ENCODE results near the gene SLC6A9.

Gene SLC6A9

DNA sequence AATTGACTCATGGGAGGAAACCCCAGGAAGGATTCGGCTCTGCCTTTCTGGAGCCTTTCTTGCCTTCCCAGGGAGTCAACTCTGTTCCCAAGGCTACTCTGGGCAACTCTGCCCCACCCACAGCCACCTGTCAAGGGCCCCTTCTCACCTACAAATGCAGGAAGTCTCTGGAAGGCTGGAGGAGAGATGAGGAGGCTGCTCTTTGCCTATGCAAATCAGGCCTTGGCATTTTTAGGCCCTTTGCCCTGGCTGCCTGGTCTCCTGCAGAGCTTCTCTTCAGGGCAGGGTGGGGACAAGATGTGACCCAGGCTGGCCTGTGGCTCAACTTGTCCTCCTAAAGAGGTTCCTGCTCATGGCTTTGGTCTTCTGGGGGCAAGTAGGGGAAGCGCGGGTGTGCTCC lies 5.4 kb downstream of the SLC6A9 start:
- no peak for DNase-seq

DNA sequence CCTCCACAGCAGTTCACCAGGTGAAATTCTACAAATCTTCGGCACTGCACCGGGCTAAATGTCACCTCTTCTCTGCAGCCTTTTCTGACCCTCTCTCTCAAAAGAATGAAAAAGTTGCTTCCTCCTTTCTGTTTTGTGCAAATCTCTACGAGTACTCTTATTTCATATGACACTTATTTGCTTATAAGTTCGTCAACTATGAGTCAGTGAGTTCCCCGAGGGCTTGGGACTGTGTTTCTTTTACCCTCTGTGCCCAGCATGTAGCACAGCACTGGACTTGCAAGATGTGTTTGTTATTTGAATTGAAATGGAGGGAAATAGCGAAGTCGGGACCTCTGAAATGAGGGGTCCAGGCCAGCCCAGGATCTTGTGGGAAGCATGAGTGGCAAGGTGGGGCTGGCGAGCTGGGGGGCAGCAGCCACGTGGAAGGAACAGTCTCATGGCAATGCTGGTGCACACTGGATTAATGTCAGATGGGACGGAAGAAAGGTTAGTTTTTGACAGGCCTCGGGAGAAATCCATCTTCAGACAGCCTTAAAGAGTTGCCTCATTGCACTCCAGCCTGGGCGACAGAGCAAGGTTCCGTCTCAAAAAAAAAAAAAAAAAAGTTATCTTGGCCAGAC lies 6.2 kb downstream of the SLC6A9 start:
- DNase-seq: no peak

DNA sequence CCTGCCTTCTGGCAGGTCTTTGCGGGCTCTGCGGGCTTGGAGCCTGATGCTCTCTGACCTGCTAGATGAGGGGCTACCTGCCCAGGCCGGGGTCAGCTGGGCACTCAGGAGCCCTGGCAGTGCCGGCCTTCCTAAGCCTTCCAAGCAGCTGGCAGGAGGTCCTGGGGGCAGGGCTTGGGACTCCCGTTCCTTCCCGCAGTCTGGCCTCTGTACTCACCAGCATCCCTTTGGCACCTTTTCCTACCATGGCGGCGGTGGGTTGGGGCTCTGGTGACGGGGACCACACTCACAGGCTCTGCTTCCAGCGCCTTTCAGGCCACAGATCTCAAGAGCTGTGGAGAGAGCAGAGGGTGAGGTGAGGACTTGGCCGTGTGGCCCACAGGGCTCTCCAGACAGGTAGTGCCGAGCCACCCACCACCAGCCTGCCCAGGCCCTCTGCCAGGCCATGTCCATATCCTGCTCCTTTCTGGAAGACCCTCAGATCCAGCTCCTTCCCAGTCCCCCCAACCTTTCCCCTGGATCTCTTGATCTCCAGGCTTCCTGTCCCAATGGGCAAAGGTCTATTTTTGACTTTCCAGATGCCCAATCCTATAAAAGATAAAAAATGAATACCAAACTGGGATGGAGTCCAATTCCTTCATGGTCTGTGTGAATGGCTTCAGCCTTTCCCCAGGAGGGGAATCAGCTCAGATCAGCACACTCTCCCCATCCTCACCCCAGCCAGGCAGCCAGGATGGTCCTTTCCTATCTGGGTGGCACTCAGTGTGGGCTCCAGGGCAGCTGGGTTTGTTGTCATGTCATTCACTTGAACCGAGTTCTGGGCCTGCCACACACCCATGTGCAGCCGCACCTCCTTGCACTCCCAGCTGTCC lies 7.0 kb downstream of the SLC6A9 start:
- no peak for DNase-seq

- DNase-seq: no peak
These were observed 9.5 kb downstream of the SLC6A9 start for GRCh38 chr1:44021581-44022321.

DNA sequence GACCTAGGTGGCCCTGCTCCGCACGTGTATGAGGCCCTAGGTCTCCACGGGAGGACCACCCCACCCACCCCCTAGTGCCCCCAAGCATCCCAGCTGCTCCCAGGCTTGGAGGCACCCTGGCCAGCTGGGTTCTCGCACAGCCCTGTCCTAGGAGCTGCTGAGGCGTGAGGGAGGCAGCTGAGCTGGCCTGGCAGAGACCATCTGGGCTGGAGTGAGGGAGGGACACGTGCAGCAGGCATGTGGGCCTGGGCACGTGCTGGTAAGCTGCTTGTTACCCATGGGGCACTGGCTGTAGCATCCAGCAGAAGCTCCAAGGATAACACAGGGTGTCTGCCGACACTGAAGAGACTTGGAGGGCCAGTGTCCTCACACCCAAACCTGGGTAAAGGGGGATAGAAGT lies 10.1 kb downstream of the SLC6A9 start:
- no peak for DNase-seq

- DNase-seq: no peak
These were observed 10.8 kb downstream of the SLC6A9 start for GRCh38 chr1:44020464-44020863.

DNA sequence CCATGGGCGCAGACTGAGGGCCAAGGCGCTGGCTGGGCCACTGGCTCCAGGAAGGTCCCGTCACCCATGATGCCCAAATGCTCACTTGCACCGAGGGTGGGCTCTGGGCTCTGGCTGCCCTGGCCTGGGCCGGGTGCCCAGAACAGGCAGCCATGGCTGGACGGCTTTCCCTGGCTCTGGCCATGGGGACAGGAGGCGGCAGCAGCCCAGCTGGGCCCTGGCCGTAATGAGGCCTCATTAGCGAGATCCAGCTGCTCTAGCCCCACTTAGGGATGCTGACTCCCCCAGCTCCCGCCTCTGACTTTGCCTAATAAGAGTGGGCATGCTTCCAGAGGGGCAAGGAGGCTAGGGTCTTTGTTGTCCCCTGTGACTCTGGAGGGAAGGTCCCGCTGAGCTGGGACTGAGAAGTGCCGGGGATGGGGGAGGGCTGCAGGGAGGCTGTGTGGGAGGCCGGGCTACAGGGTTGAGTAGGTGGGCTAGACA lies 11.8 kb downstream of the SLC6A9 start:
- DNase-seq: no peak

DNA sequence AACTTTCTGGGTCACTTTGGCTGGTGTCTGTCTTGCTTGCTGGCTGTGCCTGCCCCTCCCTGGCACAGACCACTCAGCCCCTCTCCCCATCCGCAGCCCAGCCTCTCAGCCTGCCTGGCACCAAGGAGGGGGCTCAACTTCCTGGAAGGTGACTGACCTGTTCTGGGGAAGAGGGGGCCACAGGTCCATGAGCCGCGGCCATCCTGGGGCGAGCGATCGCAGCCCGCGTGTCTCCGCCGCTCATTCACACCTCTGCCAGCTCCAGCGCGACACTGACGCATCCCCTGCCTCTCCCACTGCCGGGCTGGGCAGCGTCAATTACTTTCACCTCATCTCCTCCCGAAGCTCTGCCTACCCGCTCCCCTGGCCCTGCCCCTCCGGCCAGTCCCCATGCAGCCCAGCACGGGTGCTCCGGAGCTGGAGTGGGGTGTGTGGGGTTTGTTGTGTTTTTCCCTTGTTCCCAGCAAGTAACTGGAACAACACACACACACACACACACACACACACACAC lies 14.3 kb downstream of the SLC6A9 start:
- DNase-seq: no peak

DNA sequence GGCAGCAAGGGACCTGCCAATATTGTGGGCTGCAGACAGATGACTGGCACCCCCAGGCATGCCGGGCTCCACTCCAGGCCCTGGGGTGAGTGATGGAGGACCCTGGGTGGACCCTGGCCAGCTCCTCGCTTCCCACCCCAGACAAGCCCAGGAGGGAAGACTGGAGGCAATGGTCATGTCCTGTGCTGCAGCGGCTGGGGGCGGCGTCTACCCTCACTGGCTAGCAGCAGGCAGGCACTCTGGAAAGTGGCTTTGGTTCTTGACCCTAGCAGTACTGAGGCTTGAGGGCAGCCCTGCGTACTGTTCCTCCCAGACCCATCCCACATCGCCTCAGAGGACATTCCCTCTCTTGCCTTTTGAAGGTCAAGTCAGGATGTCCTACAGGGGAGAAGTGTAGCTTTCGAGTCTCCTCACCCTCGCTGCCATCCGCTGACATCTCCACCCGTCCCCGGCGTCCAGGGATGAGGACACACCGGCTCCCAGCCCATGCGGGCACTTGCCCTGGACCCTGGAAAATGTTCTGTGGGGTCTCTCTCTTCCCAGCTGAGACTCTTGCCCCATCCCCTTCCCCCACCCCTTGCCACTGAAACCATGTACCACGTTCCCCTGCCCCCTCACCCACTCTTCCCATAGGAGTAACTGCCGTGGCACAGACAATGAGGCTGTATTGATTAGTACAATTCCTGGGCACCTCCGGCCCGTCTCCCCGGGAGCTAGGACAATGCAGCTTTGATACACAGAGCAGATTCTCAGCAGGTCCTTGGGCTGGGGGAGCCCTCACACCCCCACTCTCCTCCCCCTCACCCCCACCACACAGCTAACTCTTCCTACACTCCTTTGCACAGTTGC lies 15.0 kb downstream of the SLC6A9 start:
- no peak for DNase-seq

DNA sequence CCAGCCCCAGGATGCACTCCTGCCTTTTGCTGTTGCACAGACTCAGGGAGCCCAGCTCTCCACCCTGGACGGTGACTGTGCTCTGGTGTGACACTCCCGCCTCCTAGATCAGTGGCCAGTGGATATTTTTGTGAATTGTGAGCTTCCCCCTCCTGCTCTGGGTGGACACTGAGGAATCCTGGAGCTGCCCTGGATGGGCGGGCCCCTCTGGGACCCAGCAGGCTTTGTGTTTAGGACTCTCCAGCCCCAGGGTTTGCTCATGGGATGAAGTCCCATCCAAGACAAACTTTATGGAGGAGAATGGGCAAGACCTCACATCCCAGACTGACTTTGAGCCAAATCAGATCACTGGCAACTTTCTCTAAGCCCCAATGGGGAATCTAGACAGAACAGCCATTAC lies 16.1 kb downstream of the SLC6A9 start:
- no peak for DNase-seq

- no peak for DNase-seq
These were observed 16.7 kb downstream of the SLC6A9 start for GRCh38 chr1:44014365-44015104.

DNA sequence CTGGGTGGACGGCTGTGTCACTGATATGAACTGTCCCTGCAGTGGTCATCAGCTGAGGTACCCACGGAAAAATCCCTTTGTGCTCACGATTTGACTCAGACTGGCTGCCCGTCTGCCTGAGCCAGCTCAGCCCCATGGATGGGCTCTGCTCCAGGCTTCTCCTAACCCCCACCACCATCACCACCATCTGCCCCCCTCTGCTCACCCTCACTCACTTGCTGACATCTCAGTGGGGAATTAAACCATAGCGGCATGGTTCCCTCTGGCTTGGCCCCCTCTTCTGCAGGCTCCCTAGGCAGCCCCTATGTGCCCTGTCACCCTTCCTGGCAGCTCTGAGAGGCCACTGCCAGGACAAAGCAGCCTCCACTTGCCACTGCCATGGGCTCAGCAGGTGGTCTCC lies 17.3 kb downstream of the SLC6A9 start:
- no peak for DNase-seq

- no peak for DNase-seq
These were observed 18.2 kb downstream of the SLC6A9 start for GRCh38 chr1:44012941-44013609.

GRCh38 chr1:44012404-44012803 lies 18.9 kb downstream of the SLC6A9 start:
- no peak for DNase-seq

- no peak for DNase-seq
These were observed 20.3 kb downstream of the SLC6A9 start for GRCh38 chr1:44010935-44011471.

DNA sequence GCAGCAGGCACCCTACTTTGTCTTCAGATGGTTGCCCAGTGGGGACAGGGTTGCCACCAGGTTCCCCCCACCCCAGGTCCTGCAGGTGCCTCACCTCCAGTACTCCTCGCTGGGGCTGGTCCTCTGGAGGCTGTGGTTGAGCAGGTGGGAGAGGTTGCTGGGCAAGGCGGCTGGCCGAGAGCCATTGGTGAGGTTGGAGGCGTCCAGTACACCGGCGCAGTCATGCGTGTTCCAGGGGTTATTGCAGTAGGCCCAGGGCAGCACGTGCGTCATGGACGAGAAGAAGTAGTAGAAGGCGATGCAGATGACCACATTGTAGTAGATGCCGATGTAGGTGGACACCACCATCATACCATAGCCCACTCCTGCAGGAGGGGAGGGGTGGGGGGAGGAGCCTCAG lies 23.0 kb downstream of the SLC6A9 start:
- no peak for DNase-seq

GRCh38 chr1:44002606-44003157 lies 28.6 kb downstream of the SLC6A9 start:
- no peak for DNase-seq

DNA sequence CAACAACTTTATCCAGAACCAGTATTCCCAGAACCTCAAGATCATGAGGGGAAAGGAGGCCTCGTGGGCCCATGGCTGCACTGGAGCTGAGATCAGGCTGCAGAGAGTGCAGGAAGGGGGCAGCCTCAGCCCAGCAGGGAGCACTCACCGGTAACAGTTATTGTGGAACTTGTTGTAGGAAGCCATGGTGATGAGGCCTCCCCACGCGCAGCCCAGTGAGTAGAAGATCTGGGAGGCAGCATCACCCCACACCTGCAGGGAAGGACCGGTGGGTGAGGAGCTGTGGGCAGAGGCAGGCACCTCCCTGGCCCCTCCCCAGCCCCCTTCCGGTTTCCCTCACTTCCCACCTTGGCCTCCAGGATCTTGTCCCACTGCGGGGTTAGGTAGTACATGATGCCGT lies 29.1 kb downstream of the SLC6A9 start:
- no peak for DNase-seq

DNA sequence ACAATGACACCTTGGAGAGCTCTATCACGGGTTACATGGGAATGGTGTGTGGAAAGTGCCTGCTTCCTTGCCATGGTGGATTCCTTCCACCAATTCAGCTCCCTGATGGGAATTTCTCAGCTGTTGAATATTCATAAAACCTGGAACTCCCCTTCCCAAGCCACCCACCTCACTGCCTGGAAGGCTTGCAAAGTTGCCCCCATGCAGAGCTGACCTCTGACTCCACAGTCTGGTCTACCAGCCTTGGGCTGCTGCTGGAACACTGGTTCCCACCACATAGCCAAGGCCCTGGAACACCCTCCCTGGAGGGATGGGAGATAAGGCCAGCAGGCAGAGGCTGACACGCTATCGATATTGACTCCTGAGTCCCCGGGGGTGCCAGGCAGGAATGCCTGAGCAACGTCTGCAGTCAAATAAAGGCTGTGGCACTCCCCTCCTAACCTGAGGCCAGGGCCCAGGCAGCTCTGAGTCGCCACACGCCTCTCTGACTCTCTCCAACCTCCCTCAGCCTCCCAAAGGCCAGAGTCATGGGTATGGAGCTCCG lies 31.1 kb downstream of the SLC6A9 start:
- DNase-seq: no peak

DNA sequence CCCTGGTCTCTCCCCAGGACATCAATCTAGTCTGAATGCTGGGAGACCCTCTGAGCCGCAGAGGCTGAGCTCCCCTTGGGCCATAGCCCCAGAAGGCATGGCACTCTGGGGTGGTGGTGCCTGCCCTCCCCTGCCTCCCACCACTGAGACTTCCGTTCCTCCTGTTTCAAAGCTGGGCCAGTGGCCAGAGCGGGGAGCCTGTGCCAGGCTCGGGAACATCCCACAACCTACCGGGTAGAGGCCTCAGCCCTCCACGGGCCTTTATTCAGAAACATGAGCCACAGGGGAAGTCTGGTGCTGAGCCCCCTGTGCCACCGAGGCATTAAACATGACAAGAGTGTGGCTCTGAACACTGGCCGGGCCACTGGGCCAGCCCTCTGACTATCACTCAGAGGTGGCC lies 31.8 kb downstream of the SLC6A9 start:
- no peak for DNase-seq
